NCI-H748 (cell line): Measurements from ENCODE around the gene DPH2.

Experiments
- DNase-seq: peaks from one replicate; lab custom pipeline; 2025; ENCODE audit not compliant: unreplicated experiment; lab: John Stamatoyannopoulos, UW

The DPH2 gene

GRCh38 chr1:43969746-43970466 is at the start of gene DPH2:
TSS of gene DPH2 (plus strand) at chr1:43970010. CDS start at chr1:43970176, 166 bp downstream.
- DNase-seq: peak; percentile 100

- no peak for DNase-seq
Observed at GRCh38 chr1:43921022-43921421, 48.8 kb upstream of the DPH2 start.

DNA sequence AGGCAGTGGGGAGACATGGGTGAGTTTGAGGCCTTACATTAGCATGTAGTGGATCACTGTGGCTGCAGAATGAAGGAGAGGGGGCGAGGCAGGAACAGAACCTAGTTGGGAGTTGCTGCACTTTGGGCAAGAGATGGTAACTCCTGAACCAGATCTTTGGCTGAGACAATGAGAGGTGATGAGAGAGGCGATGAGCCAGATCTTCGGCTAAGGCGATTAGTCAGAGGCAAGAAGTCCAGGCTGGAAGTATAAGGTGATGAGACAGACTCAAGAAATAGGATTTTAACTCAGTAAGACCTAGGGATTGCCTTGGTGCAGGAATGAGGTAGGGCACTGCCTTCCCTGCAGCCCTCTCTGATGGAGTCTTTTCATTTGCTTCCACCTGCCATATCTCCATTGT is 45.3 kb upstream of the DPH2 start:
- DNase-seq: no peak

- DNase-seq: peak; percentile 26
Observed at GRCh38 chr1:43925846-43926245, 44.0 kb upstream of the DPH2 start.

DNA sequence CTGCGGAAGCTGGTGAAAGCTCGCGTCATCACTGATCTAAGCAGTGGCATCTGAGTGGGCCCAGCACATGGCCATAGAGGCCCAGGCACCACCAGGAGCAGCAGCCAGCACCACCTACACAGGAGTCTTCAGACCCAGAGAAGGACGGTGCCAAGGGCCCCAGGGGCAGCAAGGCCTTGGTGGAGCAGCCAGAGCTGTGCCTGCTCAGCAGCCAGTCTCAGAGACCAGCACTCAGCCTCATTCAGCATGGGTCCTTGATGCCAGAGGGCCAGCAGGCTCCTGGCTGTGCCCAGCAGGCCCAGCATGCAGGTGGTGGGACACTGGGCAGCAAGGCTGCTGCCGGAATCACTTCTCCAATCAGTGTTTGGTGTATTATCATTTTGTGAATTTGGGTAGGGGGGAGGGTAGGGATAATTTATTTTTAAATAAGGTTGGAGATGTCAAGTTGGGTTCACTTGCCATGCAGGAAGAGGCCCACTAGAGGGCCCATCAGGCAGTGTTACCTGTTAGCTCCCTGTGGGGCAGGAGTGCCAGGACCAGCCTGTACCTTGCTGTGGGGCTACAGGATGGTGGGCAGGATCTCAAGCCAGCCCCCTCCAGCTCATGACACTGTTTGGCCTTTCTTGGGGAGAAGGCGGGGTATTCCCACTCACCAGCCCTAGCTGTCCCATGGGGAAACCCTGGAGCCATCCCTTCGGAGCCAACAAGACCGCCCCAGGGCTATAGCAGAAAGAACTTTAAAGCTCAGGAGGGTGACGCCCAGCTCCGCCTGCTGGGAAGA is 39.5 kb upstream of the DPH2 start:
- peak; percentile 48 for DNase-seq

- DNase-seq: no peak
Observed at GRCh38 chr1:43930949-43931275, 38.9 kb upstream of the DPH2 start.

DNA sequence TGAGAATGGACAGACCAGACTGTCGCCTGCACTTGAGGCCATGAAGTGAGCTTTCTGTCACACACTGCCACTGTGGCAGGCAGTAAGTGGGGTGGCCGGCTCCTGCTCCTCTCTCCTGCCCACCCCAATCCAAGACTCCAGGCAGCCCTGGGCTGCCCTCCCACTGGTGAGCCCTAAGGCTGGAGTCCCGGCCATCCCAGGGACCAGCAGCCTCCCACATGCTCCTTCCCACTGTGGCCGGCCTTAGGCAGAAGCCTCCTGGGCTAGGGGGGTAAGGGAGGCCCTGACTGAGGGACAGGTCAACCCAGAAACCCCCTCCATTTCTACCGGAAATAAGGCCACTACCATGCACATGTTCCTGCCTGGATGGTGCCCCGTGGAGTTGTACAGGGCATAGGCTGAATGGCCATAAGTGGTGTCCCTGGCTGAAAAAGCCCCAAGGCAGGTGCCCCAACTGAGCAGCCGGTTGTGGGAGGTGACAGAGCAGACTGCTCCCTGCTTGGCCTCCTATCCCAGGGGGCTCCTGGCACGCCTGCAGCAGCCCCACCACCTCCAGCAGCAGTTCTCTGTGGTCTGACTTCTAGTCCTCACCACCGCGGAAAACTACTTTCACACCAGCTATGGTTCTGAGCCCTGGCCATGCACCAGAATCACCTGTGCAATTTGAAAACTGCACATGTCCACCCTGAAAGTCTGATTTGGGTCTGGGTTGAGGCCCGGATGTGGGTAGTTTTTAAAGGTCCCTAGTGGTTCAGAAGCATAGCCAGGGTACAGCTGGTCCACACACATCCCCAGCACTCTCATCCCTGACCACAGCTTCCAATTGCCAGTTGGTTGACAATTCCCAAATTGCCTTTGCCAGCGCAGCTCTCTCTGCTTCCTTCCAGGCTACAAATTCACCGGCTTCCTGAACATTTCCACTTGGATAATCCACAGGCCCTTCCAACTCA is 37.8 kb upstream of the DPH2 start:
- no peak for DNase-seq

- peak; percentile 80 for DNase-seq
Observed at GRCh38 chr1:43932786-43933385, 36.9 kb upstream of the DPH2 start.

GRCh38 chr1:43933386-43934100 is 36.3 kb upstream of the DPH2 start, which contains the start of gene ARTN:
TSS of gene ARTN (plus strand) at chr1:43933801. CDS start at chr1:43935657, 1,856 bp downstream.
- DNase-seq: peak; percentile 82

DNA sequence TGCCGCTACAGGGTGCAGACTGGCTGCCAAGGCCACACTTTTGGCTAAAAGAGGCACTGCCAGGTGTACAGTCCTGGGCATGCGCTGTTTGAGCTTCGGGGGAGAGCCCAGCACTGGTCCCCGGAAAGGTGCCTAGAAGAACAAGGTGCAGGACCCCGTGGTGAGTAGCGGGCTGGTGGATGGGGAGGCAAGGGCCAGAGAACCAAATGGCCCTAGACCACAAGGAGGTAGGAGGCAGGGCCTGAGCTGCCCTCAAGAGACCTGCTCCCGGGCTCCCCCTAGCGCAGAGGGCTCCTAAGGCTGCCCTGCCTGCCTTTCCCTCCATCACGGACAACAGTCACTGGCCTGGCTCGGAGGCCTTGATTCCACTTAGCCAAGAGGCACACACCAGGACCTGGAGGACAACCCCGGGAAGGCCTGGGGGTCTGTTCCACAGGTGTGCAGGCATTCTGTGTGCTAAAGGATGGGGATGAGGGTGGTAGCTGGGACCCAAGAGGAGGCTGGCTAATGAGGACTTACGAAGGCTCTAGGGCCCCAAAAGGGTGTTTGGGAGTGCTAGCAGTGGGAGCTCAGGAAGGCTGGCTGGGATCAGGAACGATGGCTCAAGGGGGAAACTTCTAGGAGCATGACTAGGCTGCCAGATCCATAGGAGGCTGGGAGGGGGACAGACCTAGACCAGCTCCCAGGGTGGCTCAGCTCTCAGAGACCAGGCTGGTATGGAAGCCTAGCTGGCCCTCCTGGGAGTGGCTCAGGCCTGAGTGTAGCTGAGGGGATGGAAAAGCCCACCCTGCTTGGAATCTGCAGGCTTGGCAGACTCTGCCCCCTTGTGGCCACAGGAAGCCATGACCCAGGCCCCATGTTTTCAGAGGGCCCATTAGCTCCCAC is 35.5 kb upstream of the DPH2 start:
- DNase-seq: peak; percentile 91

- DNase-seq: no peak
Observed at GRCh38 chr1:43934986-43935324, 34.9 kb upstream of the DPH2 start.

DNA sequence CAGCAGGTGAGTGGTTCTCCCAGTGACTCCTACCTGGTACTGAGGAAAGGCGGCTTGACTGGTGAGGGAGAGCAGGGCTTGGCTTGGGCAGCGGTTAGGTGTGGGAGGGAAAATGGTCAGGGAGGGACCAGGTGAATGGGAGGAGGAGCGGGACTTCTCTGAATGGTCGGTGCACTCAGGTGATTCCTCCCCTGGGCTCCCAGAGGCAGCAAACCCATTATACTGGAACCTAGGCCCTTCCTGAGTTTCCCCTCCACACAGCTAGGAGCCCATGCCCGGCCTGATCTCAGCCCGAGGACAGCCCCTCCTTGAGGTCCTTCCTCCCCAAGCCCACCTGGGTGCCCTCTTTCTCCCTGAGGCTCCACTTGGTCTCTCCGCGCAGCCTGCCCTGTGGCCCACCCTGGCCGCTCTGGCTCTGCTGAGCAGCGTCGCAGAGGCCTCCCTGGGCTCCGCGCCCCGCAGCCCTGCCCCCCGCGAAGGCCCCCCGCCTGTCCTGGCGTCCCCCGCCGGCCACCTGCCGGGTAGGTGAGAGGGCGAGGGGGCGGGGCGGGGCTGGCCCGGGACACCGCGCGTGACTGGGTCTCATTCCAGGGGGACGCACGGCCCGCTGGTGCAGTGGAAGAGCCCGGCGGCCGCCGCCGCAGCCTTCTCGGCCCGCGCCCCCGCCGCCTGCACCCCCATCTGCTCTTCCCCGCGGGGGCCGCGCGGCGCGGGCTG is 33.9 kb upstream of the DPH2 start:
- DNase-seq: peak; percentile 63

- DNase-seq: peak; percentile 80
Observed at GRCh38 chr1:43936431-43937151, 33.2 kb upstream of the DPH2 start.

GRCh38 chr1:43937179-43937865 is 32.5 kb upstream of the DPH2 start:
- no peak for DNase-seq

DNA sequence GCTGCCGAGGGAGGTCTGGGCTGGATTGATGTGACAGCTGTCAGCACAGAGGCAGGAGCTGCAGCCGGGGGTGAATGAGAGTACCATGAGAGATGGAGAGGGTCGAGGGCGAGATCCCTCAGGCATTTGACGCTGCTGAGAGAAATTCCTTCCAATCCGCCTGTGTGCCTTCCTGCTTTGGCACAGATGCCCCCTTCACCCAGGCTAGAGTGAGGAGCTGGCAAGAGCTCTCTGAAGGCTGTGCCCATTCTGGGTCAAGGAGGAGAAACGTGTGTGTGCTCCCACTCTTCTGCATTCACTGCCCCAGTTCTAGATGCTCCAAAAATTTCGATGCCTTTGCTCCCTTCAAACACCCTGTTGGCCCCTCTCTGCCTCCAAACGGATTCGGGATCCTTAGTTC is 31.4 kb upstream of the DPH2 start:
- no peak for DNase-seq

DNA sequence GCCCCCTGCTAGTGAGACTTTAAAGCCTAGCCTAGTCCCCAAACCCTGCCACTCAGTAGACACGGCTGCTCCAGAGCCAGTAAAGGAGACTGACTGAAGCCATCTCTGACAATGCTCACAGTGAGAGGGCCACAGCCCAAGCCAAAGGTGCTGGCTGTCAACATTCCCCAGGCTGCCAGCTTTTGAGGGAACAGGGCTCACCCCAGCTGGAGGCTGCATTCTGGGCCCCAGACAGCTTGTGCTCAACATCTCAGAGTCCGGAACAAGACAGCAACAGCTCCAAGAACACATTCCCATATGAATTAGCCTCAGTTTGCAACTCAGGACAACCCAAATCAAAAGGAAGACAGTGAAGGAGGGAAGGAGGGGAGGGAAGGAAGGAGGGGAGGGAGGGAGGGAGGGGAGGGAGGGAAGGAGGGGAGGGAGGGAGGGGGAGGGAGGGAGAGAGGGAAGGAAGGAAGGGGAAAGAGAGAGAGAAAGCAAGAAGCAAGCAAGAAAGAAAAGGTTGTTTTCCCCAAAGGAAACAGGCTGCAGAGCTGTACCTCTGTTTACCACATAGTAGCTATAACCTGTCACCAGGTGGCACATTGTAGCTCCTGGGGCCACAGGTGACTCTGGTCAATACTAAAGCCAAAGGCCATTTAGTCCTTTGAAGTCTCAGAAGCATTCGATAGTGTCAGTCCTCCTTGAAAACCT is 30.8 kb upstream of the DPH2 start:
- no peak for DNase-seq

- no peak for DNase-seq
Observed at GRCh38 chr1:43942411-43942810, 27.4 kb upstream of the DPH2 start.
